ENCODE data around the gene PAPOLA.
"Not testable (repeated sequence)": the region's sequence is repeated elsewhere in the genome, so short reads cannot be mapped to it uniquely, and the experiment has no call there.

PAPOLA gene

DNA sequence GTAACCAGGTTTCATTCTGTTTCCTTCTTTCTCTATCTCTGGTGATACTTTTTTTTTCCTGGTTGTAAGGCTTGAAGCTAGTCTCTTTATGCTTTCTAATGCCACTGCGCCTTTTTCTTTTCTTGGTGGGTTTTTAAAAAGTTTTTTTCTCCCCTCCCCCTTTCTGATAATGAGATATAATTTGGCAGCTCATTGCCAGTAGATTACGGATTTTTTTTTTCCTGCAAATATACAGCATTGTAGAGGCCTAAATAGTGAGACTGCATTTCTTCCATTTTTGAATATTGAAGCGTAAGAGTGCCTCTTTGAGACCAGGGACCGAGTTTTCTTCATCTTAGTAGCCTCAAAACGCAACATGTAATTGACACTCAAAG lies 1.1 kb downstream of the PAPOLA start:
- no peak for DNase-seq

DNA sequence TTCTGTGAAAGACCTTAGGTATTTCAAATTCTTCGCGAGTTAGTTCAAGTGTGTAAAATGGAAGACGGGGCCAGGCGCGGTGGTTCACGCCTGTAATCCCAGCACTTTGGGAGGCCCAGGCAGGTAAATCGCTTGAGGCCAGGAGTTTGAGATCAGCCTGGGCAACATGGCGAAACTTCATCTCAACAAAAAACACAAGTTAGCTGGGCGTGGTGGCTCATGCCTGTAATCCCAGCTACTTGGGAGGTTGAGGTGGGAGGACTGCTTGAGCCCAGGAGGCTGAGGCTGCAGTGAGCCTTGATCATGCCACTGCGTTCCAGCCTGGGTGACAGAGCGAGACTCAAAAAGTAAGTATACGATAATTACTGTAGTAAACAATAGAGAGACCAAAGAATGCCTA lies 2.2 kb downstream of the PAPOLA start:
- DNase-seq, result not testable (repeated sequence)

- no peak for DNase-seq
Measured at GRCh38 chr14:96507723-96508122, 5.5 kb downstream of the PAPOLA start.

GRCh38 chr14:96508900-96509299 lies 6.7 kb downstream of the PAPOLA start:
- no peak for DNase-seq

- DNase-seq, result no peak
Measured at GRCh38 chr14:96509457-96510090, 7.4 kb downstream of the PAPOLA start.

DNA sequence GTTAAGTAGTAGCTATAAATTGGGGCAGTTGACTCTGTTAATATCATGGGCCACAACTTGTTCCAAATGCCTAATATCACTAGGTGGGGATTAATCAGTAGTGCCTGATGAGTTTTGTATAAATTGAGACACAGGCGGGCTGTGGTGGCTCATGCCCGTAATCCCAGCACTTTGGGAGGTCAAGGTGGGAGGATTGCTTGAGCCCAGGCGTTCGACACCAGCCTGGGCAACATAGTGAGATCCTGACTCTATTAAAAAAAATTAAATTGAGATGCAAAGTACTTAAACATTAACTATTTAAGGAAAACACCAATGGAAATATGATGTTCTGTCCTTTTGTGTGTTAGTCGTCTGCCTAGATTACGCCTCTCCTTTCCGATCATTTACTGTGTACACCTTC lies 9.0 kb downstream of the PAPOLA start:
- no peak for DNase-seq

DNA sequence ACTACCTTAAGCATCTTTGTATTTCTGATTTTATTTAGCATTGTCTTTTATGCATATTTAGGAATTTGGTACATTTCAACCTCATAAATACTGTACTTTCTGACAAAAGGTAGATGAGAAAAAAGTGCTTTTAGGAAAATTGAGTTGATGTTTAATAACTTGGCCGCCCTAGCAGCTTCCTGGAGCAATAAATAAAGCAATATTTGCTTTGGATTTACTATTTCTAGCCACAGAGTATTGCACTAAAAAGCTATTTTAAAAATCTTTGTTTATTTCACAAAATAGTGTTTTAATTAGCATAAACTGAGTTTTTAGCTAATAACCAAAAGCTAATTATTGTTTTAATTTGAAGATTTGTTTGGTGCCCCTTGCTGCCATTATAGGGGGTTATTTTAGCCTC lies 9.5 kb downstream of the PAPOLA start:
- no peak for DNase-seq

- DNase-seq, result no peak
Measured at GRCh38 chr14:96512122-96512521, 9.9 kb downstream of the PAPOLA start.

DNA sequence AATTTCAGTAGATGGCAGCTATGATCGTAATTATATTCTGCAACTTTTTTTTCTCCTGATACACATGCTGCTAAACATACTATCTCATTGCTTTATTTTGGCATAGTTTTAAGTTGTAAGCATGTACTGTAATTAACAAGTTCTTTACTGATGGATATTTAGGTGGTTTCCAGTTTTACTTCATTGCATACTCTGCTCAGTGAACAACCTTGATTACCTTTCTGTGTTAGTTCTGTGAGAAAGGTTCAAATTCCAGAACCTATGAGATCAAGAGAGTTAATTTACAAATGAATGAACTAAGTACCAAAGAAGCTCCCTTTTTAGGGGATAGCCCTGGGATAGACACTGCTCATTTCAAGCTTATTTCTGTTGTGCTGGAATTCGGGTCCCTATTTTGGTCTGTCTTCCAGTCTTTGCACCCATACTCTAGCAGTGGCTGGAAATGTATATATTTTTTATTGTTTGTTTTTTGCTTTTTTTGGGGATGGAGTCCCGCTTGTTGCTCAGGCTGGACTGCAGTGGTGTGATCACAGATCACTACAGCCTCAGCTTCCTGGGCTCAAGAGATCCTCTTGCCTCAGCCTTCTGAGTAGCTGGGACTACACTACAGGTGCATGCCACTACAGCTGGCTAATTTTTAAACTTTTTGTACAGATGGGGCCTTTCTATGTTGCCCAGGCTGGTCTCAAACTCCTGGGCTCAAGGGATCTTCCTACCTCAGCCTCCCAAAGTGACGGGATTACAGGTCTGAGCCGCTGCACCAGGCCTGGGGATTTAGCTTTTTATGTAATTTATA lies 10.6 kb downstream of the PAPOLA start:
- no peak for DNase-seq

DNA sequence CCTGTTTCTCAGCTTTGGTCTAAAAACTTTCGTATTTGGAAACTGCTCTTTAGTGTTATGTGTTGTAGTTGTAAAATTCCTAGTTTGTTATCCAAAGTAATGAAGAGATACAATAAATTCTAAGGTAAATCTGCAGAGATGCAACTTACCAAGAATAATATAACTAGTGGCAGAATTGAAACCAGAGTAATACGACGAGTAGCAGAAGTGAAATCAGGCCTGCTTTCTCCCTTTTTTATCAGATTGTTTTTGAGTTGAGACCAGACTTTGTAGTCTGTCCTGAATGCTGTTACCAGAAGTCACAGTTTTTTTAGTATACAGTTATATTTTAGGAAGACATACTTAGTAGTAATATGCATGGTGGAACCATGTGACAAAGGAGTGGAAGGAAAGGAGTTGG lies 12.5 kb downstream of the PAPOLA start:
- no peak for DNase-seq

DNA sequence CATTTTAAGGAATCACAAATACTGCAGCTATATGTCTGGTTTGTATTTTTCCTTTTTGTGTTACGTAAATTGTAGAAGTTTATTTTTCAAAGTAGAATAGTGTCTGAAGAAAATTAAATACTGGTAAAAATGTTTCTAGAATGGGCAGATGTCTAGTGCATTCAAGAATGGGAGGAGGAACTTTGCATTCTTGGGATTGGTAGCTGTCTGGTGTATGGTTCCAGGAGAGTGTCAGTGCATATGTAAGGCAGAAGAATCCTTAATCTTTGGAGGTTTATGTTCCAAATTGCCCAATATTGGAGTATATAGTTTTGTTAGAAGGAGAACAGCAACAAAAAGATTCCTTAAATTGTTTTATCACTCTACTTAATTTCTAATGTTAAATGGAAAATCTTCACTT lies 13.5 kb downstream of the PAPOLA start:
- no peak for DNase-seq

GRCh38 chr14:96516351-96516750 lies 14.2 kb downstream of the PAPOLA start:
- DNase-seq, result no peak

- no peak for DNase-seq
Measured at GRCh38 chr14:96519970-96520369, 17.8 kb downstream of the PAPOLA start.

GRCh38 chr14:96525452-96525851 lies 23.3 kb downstream of the PAPOLA start:
- no peak for DNase-seq

GRCh38 chr14:96532632-96533031 lies 30.4 kb downstream of the PAPOLA start:
- DNase-seq, result no peak

DNA sequence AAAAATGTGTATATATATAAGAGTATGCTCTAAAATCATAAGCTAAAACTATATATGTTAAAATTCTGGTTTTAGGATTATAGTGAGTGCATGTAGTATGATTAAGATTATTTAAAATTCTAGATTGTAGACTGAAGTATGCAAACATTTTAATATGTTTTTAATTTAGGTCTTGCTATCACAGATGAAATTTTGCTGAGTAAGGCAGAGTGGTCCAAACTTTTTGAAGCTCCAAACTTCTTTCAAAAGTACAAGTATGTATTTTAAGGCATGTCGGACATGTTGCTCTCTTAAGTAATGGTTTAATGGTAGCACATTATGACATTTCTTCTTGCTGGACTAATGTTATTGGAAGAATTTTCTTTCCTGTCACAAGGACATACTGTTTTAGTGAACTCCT lies 34.6 kb downstream of the PAPOLA start:
- DNase-seq, result no peak

GRCh38 chr14:96538097-96538989 lies 36.2 kb downstream of the PAPOLA start:
- no peak for DNase-seq

- no peak for DNase-seq
Measured at GRCh38 chr14:96538990-96539317, 36.8 kb downstream of the PAPOLA start.

DNA sequence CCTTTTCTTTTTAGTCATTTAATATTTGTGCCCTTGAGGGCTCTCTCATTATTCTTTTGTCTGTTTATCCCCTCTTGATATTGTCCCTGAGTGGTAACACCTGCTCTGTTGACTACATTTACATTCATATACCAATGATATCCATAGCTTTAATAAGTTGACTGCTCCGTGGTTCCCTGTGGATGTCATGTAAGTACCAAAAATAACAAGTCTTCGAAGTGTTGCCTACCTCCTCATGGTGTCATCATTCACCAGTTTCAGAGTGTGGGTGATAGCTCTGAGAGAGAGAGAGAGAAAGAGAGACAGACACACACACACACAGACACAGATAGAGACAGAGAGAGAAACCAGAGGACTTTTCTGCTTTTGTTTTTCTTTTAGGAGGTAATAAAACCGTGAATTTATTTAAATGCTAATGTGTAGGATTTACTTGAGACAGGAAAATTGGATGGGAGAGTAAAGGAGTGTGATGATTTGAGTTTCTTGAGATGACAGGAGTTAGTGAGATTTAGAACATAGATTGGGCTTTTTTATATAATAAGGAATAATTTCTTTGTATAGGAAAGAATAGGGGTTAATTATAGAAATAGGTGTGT lies 52.2 kb downstream of the PAPOLA start:
- peak; percentile 20 for DNase-seq

DNA sequence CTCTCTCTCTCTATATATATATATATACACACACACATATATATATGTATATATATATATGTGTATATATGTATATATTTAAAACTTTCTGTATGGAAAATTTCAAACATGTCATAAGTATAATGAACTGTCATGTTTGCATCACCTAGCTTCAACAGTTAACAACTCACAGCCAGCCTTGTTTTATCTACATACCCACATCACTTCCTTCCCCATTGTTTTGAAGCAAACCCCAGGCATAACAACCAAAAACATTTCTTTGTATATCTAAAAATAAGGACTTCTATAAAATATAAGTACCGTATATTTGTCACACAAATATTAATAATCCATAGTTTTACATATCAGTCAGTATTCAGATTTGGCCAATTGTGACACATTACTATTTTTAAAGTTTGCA lies 57.4 kb downstream of the PAPOLA start:
- no peak for DNase-seq

DNA sequence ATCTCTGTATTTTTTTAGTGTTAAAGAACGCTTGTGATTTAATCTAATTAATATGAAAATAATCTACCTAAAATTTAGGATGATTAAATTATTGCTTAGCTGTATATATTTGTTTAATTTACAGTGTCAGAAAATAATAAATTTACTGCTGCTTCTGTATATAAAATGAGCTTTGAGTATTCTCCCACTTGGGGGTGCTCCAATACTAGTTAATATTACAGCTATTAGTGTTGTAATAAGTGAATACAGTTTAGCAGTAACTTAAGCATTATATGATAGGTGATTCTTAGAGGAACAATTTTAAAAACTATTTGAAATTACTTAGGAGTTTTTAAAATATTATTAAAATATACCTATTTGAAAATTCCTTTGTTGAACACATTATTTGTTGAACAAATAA lies 62.2 kb downstream of the PAPOLA start:
- peak; percentile 30 for DNase-seq

DNA sequence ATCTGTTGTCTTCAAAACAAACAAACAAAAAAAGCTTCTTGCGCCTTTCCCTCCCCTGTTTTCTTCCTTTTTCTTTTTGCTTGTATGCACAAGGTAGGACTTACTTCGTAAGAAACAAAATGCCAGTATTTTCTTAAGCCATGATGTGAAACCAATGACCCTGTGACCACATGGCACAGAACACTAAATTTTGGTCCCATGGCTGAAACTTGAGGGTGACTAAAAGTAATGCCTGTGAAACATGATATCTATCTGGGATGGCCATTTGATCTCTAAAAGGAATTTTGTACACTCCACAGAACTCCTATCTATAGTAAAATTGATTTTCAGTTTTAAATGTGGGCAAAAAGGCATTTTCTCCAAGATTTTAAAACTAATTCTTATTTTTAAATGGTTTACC lies 63.6 kb downstream of the PAPOLA start:
- no peak for DNase-seq

GRCh38 chr14:96567289-96567899 lies 65.2 kb downstream of the PAPOLA start:
- DNase-seq, result peak; percentile 57

Data from COR-L47 (cell line).